CD4-positive, alpha-beta T cell treated with Interleukin-10 for 1 hour (primary cell): ENCODE measurements around the gene ATP1A3.

Experiments
- DNase-seq: peaks from one replicate; pipeline ENCODE4 v3.0.0-alpha.2; 2020

ATP1A3 gene

GRCh38 chr19:41981724-41982123 lies 12.3 kb downstream of the ATP1A3 start:
- DNase-seq = no peak

GRCh38 chr19:41978470-41978869 lies 15.6 kb downstream of the ATP1A3 start:
- no peak for DNase-seq

GRCh38 chr19:41977916-41978315 lies 16.1 kb downstream of the ATP1A3 start:
- no peak for DNase-seq

GRCh38 chr19:41974652-41975051 lies 19.4 kb downstream of the ATP1A3 start:
- DNase-seq = no peak

GRCh38 chr19:41971363-41971762 lies 22.7 kb downstream of the ATP1A3 start:
- no peak for DNase-seq

- no peak for DNase-seq
Measured at GRCh38 chr19:41969772-41970458, 24.1 kb downstream of the ATP1A3 start.

GRCh38 chr19:41968751-41969595 lies 25.1 kb downstream of the ATP1A3 start:
- no peak for DNase-seq

GRCh38 chr19:41967054-41967783 lies 26.8 kb downstream of the ATP1A3 start:
- no peak for DNase-seq

- no peak for DNase-seq
Measured at GRCh38 chr19:41965106-41965505, 28.9 kb downstream of the ATP1A3 start.

- no peak for DNase-seq
Measured at GRCh38 chr19:41960973-41961372, 33.1 kb downstream of the ATP1A3 start.

- DNase-seq = peak; percentile 90
Measured at GRCh38 chr19:41959056-41960053, 34.7 kb downstream of the ATP1A3 start, which contains the start of gene RABAC1. TSS of gene RABAC1 (minus strand) at chr19:41959321. CDS start at chr19:41959292, 29 bp downstream.

GRCh38 chr19:41958367-41959055 lies 35.5 kb downstream of the ATP1A3 start:
- peak; percentile 85 for DNase-seq

GRCh38 chr19:41957838-41958366 lies 36.1 kb downstream of the ATP1A3 start:
- peak; percentile 59 for DNase-seq

- no peak for DNase-seq
Measured at GRCh38 chr19:41957161-41957837, 36.7 kb downstream of the ATP1A3 start.

- no peak for DNase-seq
Measured at GRCh38 chr19:41956621-41957020, 37.4 kb downstream of the ATP1A3 start.

GRCh38 chr19:41955521-41955920 lies 38.5 kb downstream of the ATP1A3 start:
- no peak for DNase-seq

GRCh38 chr19:41951686-41952172 lies 42.3 kb downstream of the ATP1A3 start:
- peak; percentile 87 for DNase-seq

GRCh38 chr19:41947091-41947490 lies 46.9 kb downstream of the ATP1A3 start:
- DNase-seq = no peak

- peak; percentile 91 for DNase-seq
Measured at GRCh38 chr19:41945135-41945766, 48.8 kb downstream of the ATP1A3 start.

- no peak for DNase-seq
Measured at GRCh38 chr19:41944336-41944735, 49.7 kb downstream of the ATP1A3 start.
